ENCODE results near the gene PLA2G2C.

PLA2G2C gene

GRCh38 chr1:20183035-20183434 is 3.3 kb downstream of the PLA2G2C start:
- no peak for DNase-seq

DNA sequence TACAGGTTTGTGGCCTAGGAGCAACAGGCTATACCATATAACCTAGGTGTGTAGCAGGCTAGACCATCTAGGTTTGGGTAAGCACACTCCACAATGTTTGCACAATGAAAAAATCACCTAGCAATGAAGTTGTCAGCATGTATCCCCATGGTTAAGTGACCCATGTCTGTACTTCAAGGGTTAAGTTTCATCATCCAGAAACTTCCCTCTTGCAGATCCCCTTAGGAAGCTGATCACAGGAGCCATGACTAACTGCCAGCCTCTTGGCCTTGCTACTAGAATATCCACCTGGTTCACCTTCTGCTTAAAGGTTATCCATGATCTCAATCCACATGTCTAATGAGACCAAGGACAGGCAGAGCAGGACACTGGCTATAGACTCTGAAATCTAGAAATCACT is 3.9 kb downstream of the PLA2G2C start:
- DNase-seq = no peak

- DNase-seq = no peak
Measured at GRCh38 chr1:20180844-20181207, 5.5 kb downstream of the PLA2G2C start.

GRCh38 chr1:20180129-20180843 is 6.0 kb downstream of the PLA2G2C start:
- no peak for DNase-seq

DNA sequence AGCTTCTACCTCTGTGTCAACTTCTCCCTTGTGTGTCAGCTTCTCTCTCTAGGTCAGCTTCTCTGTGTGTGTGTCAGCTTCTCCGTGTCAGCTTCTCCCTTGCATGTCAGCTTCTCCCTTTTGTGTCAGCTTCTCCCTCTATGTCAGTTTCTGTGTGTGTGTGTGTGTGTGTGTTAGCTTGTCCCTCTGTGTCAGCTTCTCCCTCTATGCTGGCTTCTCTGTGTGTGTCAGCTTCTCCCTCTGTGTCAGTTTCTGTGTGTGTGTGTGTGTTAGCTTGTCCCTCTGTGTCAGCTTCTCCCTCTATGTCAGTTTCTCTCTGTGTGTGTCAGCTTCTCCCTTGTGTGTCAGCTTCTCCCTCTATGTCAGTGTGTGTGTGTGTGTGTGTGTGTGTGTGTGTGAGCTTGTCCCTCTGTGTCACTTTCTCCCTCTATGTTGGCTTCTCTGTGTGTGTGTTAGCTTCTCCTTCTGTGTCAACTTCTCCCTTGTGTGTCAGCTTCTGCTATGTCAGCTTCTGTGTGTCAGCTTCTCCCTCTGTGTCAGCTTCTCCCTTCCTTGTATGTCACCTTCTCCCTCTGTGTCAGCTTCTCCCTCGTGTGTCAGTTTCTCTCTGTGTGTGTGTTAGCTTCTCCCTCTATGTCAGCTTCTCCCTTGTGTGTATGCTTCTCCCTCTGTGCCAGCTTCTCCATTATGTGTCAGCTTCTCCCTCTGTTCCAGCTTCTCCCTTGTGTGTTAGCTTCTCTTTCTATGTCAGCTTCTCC is 6.8 kb downstream of the PLA2G2C start:
- no peak for DNase-seq

- DNase-seq = no peak
Measured at GRCh38 chr1:20178634-20179370, 7.5 kb downstream of the PLA2G2C start.

- no peak for DNase-seq
Measured at GRCh38 chr1:20174937-20175666, 11.2 kb downstream of the PLA2G2C start.

GRCh38 chr1:20172033-20172590 is 14.2 kb downstream of the PLA2G2C start:
- DNase-seq = no peak

GRCh38 chr1:20169932-20170331 is 16.4 kb downstream of the PLA2G2C start:
- no peak for DNase-seq

GRCh38 chr1:20168564-20169491 is 17.5 kb downstream of the PLA2G2C start:
- DNase-seq = no peak

DNA sequence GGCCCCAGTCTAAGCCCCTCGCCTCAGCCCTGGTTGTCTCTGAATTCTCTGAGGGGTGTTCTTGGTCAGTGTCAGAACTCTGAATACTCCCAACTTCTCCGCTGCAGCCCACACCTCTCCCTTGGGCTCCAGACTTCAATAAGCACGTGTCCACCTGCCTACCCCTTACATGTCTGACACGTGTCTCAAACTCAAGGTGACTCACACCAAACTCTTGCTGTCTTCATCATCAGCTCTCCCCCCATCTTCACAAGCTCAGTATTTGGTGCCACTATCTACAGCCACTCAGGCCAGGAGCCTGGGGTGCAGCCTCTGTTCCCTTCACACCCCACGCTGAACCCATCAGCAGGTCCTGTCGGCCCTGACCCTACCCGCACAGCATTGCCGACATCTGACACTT is 19.2 kb downstream of the PLA2G2C start:
- DNase-seq = no peak

DNA sequence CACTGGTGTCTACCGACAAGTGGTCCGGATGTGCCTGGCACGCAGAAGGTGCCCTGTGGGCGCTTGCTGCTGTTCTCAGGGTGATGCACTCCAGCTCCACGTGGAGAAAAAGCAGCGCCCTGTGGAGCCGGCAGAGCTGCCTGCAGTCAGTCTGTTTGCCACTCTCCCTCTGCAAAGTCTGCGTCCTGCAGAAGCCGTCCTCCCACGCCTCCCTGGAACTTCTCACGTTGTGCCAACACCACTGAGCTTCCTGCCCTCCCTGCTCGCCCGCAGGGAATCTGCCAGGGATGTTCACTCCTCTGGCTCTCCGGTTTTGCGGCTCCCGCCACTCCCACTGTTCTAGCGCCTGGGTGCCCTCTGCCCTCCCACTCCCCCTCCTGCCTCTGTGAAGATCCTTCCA is 20.3 kb downstream of the PLA2G2C start:
- no peak for DNase-seq

GRCh38 chr1:20165522-20165951 is 20.8 kb downstream of the PLA2G2C start:
- DNase-seq = no peak

DNA sequence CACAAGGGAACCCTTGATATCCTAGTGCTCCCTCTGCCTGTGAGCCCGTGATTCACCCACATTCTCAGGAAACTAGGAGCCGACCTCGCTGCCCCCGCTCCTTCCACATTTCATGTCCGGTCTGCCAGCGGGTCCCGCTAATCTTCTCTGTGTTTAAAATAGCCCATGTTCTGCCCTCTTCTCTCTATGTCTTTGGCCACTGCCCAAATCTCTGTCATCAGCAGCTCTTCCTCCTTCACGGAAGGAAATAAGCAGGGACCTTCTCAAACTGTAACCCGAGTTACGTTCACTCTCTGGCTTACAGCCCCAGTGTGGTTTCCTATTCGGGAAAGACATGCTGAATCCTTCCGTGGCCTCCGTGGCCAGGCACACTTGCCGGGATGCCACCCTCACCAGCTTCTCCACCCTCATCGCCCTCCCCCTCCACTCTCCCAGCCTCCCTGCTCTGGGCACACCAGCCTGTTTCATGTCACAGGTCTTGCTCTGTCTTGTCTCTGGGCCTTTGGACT is 21.6 kb downstream of the PLA2G2C start:
- DNase-seq = no peak

DNA sequence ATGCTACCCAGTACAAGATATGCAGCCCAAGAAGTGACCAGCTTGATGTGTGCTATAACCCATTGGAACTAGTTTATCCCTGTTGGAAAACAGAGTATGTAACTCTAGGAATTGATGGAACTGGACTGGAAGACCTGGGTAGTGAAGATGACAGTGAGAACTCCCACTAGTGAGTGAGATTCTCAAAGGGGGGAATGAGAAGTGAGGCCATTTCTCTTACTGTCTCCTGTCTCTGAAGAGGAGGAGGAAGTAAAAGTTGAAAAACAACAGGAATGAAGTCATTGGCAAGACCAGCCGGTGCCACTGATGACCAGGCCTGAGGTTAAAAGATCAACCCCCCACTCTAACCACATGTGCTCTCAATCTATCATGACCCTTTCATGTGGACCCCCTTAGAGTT is 26.3 kb downstream of the PLA2G2C start:
- no peak for DNase-seq

DNA sequence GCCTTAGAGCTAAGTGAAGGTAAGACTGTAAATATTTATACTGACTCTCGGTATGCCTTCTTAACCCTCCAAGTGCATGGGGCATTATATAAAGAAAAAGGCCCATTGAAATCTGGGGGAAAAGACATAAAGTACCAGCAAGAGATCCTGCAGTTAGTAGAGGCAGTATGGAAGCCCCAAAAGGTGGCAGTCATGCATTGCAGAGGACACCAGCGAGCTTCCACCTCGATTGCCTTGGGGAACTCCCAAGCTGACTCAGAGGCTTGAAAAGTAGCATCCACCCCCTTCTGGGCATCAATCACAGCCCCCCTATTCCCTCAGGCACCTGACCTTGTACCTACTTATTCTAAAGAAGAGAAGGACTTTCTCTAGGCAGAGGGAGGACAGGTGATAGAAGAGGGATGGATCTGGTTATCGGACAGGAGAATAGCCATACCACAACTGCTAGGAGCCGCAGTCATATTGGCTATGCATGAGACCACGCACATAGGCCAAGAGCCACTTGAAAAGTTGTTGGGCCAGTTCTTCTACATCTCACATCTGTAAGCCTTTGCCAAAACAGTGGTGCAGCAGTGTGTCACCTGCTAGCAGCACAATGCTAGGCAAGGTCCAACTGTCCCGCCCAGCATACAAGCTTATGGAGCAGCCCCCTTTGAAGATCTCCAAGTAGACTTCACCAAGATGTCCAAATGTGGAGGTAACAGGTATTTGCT is 27.8 kb downstream of the PLA2G2C start:
- no peak for DNase-seq

- DNase-seq = no peak
Measured at GRCh38 chr1:20154301-20154831, 32.0 kb downstream of the PLA2G2C start.

DNA sequence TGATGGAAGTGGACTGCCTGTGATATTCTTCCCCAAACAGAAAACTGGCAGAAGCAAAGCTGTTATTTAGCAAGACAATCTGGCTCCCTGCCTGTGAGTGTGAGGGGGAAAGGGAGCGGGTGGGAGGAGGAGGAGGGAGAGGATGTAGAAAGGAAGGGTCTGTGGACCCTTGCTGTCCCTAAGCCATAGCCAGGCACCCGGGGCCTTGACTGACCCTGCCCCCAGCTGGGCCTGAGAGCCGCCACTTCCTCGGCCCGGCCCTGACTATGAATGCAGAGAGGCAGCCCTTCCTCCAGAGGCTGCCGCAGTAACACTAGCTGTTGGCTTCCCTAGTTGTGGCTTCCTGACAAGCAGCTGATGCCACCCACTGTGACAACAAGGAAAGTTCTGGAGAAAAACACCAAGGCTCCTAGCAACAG is 33.3 kb downstream of the PLA2G2C start:
- no peak for DNase-seq

- DNase-seq = no peak
Measured at GRCh38 chr1:20152599-20152930, 33.8 kb downstream of the PLA2G2C start.

DNA sequence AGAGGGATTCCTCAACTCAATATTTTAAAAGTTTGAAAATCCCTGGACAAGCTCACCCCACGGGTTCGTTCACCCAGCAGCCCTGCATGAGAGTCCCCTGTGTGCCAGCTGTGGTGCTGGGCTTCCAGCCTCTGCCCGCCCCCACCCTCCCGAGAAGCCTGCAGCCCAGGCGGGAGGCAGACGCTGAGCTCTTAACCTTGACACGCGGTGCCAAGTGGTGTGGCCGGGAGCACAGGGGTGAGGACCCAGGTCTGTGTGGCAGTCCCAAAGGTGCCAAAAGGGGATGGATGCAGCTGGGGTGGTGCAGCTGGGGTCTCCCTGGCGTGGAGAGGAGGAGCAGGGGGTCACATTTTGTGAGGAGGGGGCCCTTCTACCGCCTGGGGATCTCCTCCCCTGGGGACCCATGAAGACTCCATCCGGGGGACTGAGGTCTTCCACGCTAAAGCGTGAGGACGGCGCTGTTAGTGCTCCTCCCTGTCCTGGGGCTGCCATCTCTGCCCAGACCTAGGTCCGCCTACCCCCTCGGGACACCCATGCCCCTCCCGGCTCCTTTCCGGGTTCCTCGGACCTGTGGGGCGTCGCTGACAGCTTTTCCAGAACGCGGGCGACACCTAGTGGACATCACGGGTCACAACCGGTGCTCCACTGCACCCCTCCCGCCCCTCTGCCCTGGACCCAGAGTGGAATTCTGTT is 34.3 kb downstream of the PLA2G2C start:
- peak; percentile 17 for DNase-seq
